ENCODE results near the gene AFAP1.

DNA sequence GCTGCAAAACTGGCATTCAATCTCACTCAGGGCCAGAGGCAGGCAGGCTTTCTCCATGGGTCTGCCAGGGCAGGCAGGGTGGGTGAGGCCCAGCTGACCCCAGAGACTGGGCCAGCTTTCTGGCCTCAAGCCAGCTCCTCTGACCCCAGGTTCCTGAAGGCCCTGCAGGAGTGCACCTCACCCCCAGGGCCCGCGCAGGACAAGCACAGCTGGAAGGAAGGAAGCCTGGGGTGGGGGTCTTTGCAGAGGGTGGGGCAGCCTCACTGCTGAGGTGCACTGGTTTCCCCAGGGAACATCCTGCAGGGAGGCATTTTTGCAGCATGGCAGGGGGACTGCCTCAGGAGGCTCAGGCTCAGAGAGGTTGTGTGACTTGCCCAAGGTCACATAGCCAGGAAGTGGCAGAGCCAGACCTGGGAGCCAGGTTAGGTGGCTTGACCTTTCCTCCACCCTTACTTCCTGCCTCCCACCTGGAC is 31.5 kb upstream of the AFAP1 start:
- TF ChIP-seq CTCF (conservative IDR thresholded peaks at IDR 0.05; ENCODE audit: low read length) = no peak
- TF ChIP-seq EZH2phosphoT487 (IDR thresholded peaks at IDR 0.05; ENCODE audit: borderline replicate concordance) = no peak

All from Loucy (cell line).